ENCODE results near the gene OSBPL5. TPM values are rescaled to one million over a fixed set of nuclear protein-coding genes. Genes with fewer than 3 reads are reported as not detected.

Gene OSBPL5, protein sequence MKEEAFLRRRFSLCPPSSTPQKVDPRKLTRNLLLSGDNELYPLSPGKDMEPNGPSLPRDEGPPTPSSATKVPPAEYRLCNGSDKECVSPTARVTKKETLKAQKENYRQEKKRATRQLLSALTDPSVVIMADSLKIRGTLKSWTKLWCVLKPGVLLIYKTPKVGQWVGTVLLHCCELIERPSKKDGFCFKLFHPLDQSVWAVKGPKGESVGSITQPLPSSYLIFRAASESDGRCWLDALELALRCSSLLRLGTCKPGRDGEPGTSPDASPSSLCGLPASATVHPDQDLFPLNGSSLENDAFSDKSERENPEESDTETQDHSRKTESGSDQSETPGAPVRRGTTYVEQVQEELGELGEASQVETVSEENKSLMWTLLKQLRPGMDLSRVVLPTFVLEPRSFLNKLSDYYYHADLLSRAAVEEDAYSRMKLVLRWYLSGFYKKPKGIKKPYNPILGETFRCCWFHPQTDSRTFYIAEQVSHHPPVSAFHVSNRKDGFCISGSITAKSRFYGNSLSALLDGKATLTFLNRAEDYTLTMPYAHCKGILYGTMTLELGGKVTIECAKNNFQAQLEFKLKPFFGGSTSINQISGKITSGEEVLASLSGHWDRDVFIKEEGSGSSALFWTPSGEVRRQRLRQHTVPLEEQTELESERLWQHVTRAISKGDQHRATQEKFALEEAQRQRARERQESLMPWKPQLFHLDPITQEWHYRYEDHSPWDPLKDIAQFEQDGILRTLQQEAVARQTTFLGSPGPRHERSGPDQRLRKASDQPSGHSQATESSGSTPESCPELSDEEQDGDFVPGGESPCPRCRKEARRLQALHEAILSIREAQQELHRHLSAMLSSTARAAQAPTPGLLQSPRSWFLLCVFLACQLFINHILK
- 21.8 TPM for total RNA-seq

GRCh38 chr11:3165152-3165705 is at the start of gene OSBPL5:
TSS of gene OSBPL5 (minus strand) at chr11:3165310. CDS start at chr11:3129148, 36,162 bp downstream.
- DNase-seq: peak; percentile 86

- no peak for DNase-seq
Observed at GRCh38 chr11:3214420-3214699, 49.2 kb upstream of the OSBPL5 start.

- no peak for DNase-seq
Observed at GRCh38 chr11:3213659-3214419, 48.7 kb upstream of the OSBPL5 start.

GRCh38 chr11:3208272-3208671 is 43.2 kb upstream of the OSBPL5 start:
- DNase-seq: no peak

DNA sequence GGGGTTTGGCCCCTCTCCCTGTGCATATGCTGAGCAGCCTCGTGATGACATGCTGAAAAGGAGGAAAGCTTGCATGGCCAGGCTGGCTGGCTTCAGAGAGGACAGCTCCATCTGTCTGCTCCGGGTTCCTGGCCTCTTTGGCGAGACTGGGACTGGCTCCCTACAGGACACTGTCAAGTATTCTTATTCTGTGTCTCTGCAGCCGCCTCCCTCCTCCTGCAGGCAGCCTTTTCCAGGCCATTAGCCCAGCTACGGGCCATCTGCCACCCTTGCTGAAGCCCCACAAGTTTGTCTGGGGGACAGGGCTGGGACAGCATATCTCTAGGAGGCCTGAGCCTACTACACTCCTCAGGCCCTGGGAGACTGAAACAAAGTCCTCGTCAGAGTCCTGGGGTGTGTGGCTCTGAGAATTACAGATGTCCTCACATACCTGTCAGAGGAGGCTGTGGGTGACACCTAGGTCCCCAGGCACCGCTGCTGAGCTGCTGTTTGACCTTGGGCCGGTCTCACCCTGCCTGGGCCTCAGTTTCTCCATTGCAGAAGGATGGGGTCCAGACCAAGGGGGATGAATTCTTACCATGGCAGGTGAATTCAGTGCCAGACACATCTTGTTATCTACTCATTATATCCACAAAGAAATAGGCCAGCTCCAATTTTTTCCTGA is 42.5 kb upstream of the OSBPL5 start:
- DNase-seq: no peak

DNA sequence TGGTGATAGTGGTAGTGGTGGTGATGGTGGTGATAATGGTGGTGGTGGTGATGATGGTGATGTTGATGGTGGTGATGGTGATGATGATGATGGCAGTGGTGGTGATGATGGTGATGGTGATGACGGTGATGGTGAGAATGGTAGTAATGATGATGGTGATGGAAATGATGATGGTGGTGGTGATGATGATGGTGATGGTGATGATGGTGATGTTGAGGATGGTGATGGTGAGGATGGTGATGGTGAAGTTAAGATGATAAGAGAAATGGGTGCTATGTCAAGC is 41.8 kb upstream of the OSBPL5 start:
- DNase-seq: no peak

DNA sequence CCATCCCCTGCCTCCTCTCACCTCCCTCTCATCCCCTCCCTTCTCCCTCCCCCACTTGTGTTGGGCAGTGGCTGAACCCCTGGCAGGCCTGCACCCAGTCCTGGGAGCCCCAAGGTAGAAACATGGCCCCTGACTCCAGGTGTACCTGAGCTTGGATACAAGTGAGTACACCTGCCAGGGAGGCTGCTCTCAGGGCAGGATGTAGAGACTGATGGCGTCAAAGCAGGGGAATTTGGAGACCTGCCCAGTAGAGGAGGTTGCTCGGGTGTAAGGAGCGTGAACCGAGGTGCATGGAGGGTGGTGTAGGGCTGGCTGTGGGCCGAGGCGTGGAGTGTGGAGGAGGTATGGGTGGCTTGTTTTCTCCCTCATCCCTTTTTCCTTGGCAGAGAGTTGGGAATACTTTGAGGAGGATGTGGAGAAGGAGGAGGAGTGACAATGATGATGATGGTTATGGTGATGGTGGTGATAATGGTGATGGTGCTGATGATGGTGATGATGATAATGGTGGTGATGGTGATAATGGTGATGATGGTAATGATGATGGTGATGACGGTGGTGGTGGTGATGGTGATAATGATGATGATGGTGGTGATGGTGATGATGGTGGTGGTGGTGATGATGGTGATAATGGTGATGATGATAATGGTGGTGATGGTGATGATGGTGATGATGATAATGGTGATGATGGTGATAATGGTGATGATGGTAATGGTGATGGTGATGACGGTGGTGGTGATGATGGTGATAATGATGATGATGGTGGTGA is 41.2 kb upstream of the OSBPL5 start:
- no peak for DNase-seq

DNA sequence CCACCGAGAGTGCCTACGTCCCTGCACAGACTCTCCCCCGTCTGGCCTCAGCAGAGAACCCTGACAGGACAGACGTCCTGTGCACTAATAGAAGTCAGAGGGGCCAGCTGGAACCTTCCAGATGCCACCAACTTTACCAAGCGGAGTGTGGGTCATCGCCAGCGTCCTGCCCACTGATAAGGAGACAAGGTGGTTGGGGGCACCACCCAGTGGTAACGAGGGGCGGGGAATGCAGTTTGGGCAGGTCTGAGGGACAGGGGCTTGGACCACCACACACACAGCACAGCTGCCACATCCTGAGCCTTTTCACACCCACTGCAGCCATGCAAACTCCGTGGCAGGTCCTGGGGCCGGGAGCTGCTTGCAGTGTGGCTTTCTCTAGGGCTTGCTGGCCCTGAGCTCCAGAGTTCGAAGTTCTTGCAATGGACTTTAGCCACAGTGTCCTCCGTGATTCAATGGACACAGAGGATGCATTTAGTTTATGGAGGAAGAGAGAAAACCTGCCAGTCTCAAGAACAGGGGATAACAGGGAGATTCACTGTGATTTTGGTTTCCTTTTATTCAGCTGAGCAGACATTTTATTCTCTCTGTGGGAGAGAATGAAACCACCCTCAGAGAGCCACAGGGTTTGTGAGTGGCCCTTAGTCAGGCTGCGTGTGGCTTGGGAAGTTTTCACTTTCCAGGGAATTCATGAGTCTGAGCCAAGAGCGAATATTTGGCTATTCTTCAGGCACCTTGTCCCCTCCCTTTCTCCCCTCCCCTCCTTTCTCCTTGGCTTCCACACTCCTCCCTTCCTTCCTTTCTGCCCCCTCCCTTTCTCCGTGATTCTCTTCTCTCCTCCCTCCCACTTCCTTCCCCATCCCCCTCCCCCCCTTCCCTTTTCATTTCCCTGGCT is 40.4 kb upstream of the OSBPL5 start:
- DNase-seq: no peak

GRCh38 chr11:3204141-3205015 is 39.3 kb upstream of the OSBPL5 start:
- no peak for DNase-seq

- peak; percentile 10 for DNase-seq
Observed at GRCh38 chr11:3203221-3204043, 38.3 kb upstream of the OSBPL5 start.

DNA sequence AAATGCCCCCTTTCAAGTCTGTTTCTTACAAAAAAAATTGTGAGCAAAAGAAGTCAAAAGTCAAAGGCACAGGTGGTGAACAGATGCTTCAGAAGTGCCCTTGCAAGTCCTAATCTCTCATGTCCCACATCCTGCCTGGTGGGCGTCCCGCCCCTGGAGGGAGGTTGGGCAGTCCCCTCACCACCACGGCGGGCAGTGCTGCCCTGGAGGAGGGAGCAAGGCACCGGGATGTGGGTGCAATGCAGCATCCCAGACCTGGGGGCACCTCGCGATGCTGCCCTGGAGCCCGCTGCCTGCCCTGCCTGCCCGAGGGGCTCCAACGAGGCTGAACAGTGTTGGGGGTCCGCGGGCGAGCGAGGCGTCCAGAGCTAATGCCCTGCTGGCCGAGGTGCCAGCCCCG is 37.6 kb upstream of the OSBPL5 start:
- DNase-seq: no peak

DNA sequence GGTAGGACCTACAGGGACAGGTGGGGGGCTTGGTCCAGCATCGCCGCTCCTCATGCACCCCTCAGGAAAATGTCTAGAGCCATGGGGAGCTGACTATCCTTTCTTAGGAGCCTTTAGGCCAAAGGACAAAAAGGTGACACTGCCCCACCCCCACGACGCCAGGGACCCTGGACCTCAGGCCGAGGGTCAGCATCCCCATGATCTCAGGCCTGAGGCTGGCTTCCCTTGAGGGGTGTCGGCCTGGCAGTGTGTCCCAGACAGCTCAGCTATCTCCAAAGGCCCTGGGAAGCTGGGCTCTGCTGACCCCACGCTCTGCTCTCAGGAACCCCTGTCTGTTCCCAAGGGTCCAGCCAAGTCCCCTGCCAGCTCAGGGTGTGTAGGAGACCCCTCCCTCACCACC is 37.2 kb upstream of the OSBPL5 start:
- DNase-seq: no peak

GRCh38 chr11:3201677-3202181 is 36.6 kb upstream of the OSBPL5 start:
- DNase-seq: no peak

GRCh38 chr11:3201112-3201581 is 36.0 kb upstream of the OSBPL5 start:
- DNase-seq: no peak

DNA sequence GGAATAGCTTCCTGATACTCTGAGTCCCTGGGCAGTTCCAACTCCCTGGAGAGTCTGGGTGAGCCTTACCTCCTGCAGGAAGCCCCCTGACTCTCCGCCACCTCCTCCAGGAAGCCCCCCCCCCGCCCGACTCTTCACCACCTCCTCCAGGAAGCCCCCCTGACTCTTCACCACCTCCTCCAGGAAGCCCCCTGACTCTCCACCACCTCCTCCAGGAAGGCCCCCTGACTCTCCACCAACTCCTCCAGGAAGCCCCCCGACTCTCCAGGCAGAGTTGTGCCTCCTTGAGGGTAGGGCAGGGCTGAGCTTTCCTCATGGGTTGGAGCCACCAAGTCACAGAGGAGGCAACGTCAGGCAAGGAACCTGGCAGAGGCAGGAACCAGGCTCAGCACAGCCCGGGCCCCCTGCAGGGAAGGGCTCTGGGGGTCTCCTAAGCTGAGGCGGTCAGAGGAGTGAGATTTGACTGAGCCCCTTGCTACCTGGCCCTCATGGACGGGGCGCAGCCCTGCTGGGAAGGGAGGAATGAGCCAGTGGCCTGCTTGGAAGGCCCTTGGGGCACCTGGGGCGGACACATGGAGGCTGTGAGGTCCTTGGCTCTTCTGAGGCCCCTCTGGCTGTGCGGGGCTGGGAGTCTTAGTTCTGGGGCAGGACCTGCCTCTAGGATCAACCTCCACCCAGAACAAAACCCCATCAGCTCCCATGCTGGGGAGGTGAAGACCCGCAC is 35.4 kb upstream of the OSBPL5 start:
- DNase-seq: no peak

DNA sequence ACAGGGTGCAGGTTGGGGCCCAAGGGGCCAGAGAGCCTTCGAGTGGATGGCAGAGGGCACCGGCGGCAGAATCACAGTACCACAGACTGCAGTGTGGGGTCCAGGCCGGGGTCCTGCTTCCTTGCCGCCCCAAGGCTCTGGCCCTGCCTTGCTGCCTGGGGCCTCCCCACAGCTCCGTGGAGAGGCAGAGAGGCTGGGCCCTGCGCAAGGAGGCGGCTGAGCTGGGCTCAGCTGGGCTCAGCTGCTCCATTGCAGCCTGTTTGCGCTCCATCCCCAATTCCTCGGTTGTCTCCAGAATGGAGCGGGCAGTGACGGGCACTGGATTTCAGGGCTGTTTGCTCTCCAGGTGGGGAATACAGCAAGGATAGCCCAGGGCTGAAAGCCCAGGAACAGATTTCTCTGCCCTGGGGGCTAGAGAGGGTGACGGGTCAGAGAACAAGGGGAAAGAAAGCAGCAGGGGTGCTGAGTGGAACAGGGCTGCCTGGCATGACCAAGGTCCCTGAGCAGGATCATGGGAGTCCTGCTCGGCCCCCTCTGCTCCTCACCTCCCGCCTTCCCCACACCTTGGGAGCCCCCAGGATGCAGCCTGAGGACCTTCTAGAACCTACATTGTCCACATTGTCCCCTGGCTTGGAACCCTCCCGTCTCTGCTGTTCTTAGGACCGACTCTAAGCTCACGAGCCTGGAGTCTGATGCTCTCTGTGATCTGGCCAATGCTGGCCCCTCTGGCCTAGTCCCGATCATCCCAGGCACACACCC is 34.6 kb upstream of the OSBPL5 start:
- no peak for DNase-seq

DNA sequence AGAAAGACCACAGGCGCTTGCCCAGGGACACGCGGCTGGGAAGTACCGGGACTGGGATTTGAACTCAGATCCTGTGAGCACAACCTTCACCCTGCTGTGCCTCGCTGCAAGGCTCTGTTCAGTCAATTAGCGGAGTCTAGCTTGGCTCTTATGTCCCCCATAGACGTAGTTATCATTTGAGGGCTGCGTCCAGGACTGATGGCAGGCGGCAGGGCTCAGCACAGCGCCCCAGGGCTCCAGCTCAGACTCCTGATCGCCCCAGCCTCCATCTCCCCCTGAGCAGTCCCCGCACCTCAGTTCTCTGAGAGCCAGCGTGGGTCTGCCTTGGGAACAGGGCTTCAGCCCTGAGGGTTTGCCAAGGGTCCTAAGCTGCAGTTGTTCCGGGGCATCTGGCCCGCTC is 33.7 kb upstream of the OSBPL5 start:
- no peak for DNase-seq

All from tongue (tissue), 2 donors.